Measurements from ENCODE around the gene GPRC5C. TPM values are rescaled to one million over a fixed set of nuclear protein-coding genes. Genes with fewer than 3 reads are reported as not detected.
A peak's percentile ranks its signal among the peaks of the same experiment; 100 is the strongest.

Gene GPRC5C
- total and polyA plus RNA-seq, 11 donors: 22.2 to 59.9 (median 35.3) TPM

DNA sequence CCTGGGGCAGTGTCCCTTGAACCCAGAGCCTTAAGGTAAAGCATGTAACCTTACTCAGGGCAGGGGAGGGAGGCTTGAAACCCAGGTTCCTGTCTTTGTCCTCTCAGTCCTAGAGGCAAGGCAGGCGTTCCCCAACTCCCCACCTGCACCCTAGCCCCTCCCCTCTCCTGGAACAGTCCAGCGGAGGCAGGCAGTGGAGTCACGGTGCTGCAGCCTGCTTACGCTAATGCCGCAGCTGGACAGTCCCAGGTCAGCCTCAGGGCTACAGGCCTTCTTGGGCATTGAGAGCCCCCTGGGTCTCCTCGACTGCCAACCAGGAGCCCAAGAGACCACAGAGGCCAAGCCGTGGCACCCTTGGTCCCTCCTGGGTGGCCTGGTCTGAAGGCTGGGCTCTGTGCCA lies 27.7 kb downstream of the GPRC5C start:
- 70 to 79% (median 75%) methylated on average over 3 to 7 of the region's 7 CpGs for WGBS, 4 donors
- ATAC-seq (no peak), DNase-seq (peak in 1 of 5 donors; percentile 36)
- Histone ChIP-seq H3K27me3 (no peaks in the 10 kb centered on the region), H3K27ac (no peak overlapping the region), H3K4me3 (no peak overlapping the region), H3K4me1 (peaks cover under 1 to 46% (median 17%) of the 10 kb centered on the region in 12 donors), H3K9me3 (no peaks in the 10 kb centered on the region), H3K36me3 (no peaks in the 10 kb centered on the region)
- TF ChIP-seq, protein P1, sequence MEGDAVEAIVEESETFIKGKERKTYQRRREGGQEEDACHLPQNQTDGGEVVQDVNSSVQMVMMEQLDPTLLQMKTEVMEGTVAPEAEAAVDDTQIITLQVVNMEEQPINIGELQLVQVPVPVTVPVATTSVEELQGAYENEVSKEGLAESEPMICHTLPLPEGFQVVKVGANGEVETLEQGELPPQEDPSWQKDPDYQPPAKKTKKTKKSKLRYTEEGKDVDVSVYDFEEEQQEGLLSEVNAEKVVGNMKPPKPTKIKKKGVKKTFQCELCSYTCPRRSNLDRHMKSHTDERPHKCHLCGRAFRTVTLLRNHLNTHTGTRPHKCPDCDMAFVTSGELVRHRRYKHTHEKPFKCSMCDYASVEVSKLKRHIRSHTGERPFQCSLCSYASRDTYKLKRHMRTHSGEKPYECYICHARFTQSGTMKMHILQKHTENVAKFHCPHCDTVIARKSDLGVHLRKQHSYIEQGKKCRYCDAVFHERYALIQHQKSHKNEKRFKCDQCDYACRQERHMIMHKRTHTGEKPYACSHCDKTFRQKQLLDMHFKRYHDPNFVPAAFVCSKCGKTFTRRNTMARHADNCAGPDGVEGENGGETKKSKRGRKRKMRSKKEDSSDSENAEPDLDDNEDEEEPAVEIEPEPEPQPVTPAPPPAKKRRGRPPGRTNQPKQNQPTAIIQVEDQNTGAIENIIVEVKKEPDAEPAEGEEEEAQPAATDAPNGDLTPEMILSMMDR (IDR thresholded peaks at IDR 0.05): no peak
- TF ChIP-seq POLR2A (IDR thresholded peaks at IDR 0.05): no peak
- intact Hi-C loops (cut with DNase I): loop anchor here in 6 of 10 donors (5.0 to 10.0 kb wide), 5 partner anchors 155 to 255 kb away; partner anchors contain the start of genes RPL38 (in 2 of the 6) and TTYH2 (in 2 of the 6)

DNA sequence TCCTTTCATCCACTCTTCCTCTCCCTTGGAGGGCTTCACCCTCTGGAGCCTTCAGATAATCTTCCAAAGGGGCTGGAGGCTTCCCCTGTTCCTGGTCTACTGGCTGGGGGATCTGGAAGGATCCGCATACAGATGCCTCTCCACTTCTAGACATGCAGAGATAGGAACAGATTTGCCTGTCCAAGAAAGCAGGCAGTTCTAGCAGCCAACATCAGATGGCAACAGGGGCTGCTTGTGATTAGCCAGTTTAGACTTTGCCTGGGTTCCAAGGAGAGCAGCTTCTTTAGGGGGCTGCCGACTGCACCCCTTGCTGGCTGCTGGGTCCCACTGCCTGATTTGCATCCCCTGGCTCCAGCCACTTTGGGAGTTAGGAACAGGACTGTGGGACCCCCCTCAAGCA lies 28.4 kb downstream of the GPRC5C start:
- WGBS, 4 donors: 64 to 88% (median 82%) methylated on average over 2 of the region's 2 CpGs
- DNase-seq (no peak), ATAC-seq (no peak)
- intact Hi-C loops (cut with DNase I): no loop called here
- Histone ChIP-seq H3K36me3 (no peaks in the 10 kb centered on the region), H3K27me3 (no peaks in the 10 kb centered on the region), H3K9me3 (no peaks in the 10 kb centered on the region), H3K27ac (no peak overlapping the region), H3K4me1 (peaks cover 0 to 41% (median 10%) of the 10 kb centered on the region in 12 donors), H3K4me3 (no peak overlapping the region)
- TF ChIP-seq POLR2A (IDR thresholded peaks at IDR 0.05): no peak
- TF ChIP-seq, protein P1 (IDR thresholded peaks at IDR 0.05): no peak

DNA sequence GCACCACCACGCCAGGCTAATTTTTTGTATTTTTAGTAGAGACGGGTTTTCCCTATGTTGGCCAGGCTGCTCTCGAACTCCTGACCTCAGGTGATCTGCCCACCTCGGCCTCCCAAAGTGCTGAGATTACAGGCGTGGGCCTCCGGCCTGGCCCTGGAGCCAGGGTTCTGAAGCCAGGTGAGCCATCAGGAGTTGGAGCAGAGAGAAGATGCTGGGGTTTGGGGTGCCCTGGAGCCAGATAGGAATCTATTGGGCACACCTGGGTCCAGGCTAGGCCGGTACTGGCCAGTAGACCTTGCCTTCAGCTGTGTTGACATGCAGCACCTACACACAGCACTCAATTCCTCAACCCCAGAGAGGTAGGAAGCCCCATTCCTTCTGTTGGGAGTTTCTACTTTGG lies 29.1 kb downstream of the GPRC5C start:
- Histone ChIP-seq H3K4me3 (no peak overlapping the region), H3K27ac (no peak overlapping the region), H3K36me3 (no peaks in the 10 kb centered on the region), H3K4me1 (peaks cover 0 to 43% (median 6%) of the 10 kb centered on the region in 12 donors), H3K27me3 (peaks cover 0 to 3% (median 0%) of the 10 kb centered on the region in 9 donors), H3K9me3 (no peaks in the 10 kb centered on the region)
- TF ChIP-seq, protein P1 (IDR thresholded peaks at IDR 0.05): no peak
- no peak for TF ChIP-seq POLR2A (IDR thresholded peaks at IDR 0.05)
- WGBS, 4 donors: 90 to 96% (median 95%) methylated on average over 7 of the region's 7 CpGs
- DNase-seq (no peak), ATAC-seq (no peak)
- intact Hi-C loops (cut with DNase I): no loop called here

DNA sequence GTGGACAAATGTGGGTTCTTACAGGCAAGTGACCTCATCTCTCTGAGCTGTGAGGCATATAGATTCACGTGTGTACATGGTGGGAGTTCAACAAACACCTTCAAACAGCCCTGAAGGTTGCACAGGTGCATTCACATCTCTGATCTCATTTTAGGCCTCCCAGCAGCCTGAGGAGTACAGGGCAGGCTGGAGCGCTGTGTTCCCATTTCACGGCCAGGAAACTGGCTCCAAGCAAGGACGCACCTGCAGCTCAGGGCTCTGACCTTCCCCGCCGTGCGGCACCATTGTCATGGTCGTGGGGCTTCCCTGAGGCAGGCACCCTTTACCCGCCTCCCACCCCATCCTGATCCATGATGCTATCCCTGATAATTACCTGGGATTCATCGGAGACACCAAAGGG lies 29.7 kb downstream of the GPRC5C start:
- Histone ChIP-seq H3K36me3 (no peaks in the 10 kb centered on the region), H3K27ac (no peak overlapping the region)
- WGBS, 4 donors: 80 to 94% (median 81%) methylated on average over 10 of the region's 10 CpGs

More for the DNA sequence above, 29.7 kb downstream of the GPRC5C start:
- no peak for DNase-seq
- Histone ChIP-seq H3K9me3 (no peaks in the 10 kb centered on the region), H3K4me3 (no peak overlapping the region), H3K27me3 (peaks cover 0 to 8% (median 3%) of the 10 kb centered on the region in 9 donors), H3K4me1 (peaks cover 0 to 49% (median 8%) of the 10 kb centered on the region in 12 donors)
- intact Hi-C loops (cut with DNase I): no loop called here
- TF ChIP-seq POLR2A (IDR thresholded peaks at IDR 0.05): no peak
- TF ChIP-seq, protein P1 (IDR thresholded peaks at IDR 0.05): no peak
- ATAC-seq: no peak

Measured in heart left ventricle (tissue), 16 donors.